Measurements from ENCODE around the gene ARHGEF19.
A peak's percentile ranks its signal among the peaks of the same experiment; 100 is the strongest.
"Not testable (repeated sequence)": the region's sequence is repeated elsewhere in the genome, so short reads cannot be mapped to it uniquely, and the experiment has no call there.

The ARHGEF19 gene

DNA sequence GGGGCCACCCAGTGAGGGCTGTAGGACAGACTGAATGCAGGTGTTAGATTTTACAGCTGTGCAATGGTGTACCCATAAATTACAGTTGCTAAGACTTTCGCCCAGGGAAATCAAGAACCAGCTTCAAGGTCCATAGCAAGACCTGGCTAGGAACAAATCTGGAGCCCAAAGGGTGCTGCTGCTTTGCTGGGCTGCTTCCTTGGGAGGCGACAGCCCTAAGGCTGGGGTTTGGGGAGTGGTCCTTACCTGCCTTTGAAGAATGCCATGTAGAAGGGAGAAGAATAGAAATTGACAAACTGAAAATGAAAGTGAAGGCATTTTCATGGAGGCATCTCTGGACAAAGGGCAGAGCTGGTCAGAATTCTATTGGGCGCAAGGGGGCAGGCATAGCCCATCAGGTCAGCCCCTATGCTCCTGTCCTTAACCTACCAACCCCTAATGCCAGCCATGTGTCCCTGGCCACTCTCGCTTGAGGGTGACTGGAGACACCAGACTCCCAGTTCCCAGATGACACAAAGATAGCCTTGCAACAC lies 7.6 kb upstream of the ARHGEF19 start:
- DNase-seq: no peak

DNA sequence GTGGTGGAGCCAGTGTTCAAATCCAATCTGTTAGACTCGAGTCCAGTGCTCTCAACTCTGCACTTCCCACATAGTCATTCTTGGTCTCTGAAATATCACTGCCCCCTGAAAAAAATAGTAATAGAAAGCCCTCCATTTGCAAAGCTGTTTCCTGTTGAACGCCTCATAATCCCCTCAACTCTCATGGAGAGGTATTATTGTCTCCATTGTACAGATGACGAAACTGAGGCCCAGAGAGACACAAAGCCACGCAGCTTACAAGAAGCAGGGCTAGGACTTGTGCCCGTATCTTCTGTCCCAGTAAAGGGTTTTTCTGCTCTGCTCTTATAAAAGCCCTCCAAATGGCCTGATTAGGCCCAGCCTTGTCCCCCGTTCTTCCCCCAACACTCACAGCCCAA lies 6.2 kb upstream of the ARHGEF19 start:
- no peak for DNase-seq

GRCh38 chr1:16218014-16218673 lies 5.7 kb upstream of the ARHGEF19 start:
- no peak for DNase-seq

DNA sequence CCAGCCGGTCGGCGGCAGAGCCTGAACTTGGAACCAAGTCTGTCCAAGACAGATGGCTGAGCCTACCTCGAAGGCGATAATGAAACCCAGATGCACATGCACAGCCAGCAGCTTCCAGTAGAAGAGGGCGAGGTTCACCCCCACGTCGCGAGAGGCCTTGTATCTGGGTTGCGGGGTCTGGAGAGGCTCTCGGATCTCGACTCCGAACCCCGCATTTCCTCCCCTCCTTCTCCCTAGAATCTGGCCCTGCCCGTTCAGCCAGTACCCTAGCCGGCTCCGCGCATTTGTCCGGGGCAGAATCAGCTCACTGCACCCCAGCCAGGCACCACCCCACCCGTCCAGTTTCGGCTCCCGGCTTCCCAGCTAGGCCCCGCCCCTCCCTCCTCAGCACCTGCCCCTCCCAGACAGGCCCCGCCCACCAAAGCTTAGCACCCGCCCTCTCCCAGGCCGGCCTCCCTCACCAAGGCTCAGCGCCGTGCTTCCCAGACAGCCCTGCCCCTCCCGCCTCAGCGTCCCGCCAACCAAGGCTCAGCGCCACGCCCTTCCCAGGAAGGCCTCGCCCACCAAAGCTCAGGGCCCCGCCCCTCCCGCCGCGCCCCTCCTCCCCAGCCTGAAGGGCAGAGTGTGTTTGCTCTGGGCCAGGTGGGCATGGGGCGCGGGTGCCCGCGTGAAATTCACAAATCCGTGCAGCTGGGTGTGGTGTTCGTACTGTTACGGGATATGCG lies 4.8 kb upstream of the ARHGEF19 start:
- peak; percentile 97 to 98 (median 98) for DNase-seq

GRCh38 chr1:16215882-16216753 lies 3.7 kb upstream of the ARHGEF19 start:
- peak; percentile 46 to 71 (median 56) for DNase-seq

DNA sequence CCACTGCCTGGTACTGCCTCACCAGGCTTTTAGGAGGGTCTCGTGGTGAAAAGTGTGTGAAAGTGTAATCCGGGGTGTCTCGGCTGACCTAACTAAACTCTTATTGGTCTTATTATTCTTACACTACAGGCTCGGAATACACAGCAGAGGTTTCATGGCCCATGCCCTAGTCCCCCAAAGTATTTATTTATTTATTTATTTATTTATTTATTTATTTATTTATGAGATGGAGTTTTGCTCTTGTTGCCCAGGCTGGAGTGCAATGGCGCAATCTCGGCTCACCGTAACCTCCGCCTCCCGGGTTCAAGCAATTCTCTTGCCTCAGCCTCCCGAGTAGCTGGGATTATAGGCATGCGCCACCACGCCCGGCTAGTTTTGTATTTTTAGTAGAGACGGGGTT lies 2.8 kb upstream of the ARHGEF19 start:
- DNase-seq: not testable (repeated sequence)

DNA sequence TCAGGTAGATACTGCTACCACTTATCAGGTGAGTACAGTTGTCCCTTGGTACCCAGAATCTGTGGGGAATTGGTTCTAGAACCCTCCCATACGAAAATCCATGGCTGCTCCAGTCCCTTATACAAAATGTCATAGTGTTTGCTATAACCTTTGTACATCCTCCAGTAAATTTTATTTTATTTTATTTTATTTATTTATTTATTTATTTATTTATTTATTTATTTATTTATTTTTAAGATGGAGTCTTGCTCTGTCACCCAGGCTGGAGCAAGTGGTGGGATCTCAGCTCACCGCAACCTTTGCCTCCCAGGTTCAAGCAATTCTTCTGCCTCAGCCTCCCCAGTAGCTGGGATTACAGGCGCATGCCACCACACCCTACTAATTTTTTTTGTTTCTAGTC lies 1.1 kb upstream of the ARHGEF19 start:
- not testable (repeated sequence) for DNase-seq

- no peak for DNase-seq
These were observed 561 bp upstream of the ARHGEF19 start for GRCh38 chr1:16213013-16213412.

GRCh38 chr1:16211824-16212223 lies 628 bp downstream of the ARHGEF19 start:
- DNase-seq: no peak

DNA sequence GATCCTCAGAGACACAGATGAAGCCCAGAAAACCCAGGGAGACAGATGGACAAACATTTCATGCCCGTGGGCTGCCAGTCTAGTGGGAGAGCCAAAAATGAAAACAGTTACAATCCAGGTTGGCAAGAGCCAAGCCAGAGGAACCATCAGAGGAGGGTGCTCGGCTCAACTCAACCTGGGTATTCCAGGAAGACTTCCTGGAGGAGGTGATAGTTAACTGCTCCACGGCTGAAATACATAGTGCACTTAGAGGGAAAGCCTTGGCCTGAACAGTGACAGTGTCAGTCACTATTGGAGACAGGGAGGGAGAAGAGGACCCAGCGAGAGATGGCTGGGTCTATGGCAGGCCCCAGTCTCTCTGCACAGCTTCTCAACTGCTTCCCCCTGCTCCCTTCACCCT lies 1.9 kb downstream of the ARHGEF19 start:
- no peak for DNase-seq

GRCh38 chr1:16209847-16210407 lies 2.5 kb downstream of the ARHGEF19 start:
- no peak for DNase-seq

GRCh38 chr1:16209132-16209846 lies 3.2 kb downstream of the ARHGEF19 start:
- no peak for DNase-seq

GRCh38 chr1:16208270-16208987 lies 4.0 kb downstream of the ARHGEF19 start:
- peak in 1 of 4 experiments; percentile 9 for DNase-seq

GRCh38 chr1:16207318-16208269 lies 4.9 kb downstream of the ARHGEF19 start:
- no peak for DNase-seq

- peak; percentile 97 to 99 (median 98) for DNase-seq
These were observed 5.7 kb downstream of the ARHGEF19 start for GRCh38 chr1:16206547-16207317.

DNA sequence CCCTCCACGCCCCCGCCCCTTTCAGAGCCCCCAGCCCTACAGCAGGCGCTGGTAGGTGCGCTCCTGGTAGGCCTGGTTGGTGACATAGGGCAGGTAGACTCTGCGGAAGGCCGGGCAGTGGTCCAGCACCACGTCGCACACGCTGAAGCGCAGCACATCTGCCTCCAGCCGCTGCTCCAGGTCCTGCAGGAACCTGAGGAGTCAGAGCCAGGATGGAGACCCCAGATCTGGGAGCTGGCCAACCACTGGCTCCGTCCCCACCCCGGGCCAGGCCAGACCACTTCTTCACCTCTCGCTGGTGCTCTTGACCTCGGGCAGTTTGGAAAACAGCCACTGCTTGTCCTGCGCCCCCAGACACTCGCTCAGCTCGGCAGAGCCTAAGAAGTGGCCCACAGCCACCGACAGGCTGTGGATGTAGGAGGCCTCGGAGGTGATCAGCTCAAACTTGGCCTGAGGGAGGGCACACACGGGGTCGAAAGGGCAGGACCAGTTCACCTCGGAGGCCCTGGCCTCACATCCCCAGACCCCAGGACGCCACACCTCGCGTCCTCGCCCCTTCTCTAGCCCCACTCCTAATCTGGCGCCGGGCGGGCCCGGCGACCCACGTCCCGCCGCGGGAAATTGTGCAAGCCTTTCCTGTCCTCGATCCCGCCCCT lies 6.4 kb downstream of the ARHGEF19 start:
- DNase-seq: no peak

DNA sequence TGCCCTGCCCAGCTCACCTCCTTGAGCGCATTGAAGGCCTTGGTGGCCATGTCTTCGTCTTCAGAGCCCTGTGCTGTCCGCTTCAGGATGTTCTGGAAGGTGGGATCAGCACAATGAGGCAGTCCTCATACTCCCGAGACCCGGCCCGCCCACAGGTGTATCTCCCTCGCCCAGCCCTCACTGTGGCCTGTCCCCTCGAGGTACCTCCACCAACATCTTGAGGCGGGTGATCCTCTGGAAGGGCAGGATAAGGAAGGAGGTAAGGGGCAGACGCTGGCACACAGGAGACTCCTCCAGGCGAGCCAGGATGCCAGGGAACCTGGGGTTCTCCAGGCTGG lies 7.1 kb downstream of the ARHGEF19 start:
- DNase-seq: no peak

DNA sequence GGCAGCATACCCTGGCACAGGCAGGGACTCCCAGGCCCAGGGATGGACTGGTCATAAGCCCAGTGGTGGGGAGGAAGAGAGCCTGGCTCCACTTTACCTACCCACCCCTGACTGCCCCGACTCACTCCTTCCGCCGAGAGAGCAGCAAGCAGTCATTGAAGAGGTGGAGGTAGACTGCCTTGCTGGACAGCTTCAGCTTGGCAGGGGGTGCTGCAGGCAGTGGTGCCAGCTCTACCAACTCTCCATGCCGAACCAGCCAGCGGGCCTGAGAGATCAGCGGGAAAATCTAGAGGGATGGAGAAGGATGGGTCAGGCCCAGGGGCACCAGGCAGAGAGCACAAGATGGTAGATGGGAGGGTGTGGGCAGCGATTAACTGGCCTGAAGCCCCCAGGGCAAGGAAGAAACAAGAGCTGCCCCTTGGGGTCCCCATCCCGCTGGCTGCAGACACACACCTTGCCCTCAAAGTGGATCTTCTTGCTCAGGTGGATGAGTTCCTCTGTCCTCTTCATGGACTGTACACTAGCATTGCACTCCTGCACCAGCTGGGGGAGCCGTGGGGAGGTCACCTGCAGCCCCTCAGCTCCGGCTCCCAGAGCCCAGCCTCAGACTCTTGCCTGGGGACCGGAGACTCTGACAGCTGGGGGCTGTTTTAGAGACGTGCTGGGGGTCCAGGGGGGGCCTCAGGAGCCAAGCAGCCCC lies 7.7 kb downstream of the ARHGEF19 start:
- no peak for DNase-seq
